Activated naive CD8-positive, alpha-beta T cell treated with anti-CD3 and anti-CD28 coated beads, Interleukin-2, amount 50 U/mL, for 16 hours (primary cell): ENCODE results near the gene NF1.

ENCODE experiments used
- DNase-seq: peaks from one replicate; pipeline ENCODE4 v3.0.0-alpha.2; 2020; ENCODE audit warnings: low read depth, low spot score

Gene NF1

DNA sequence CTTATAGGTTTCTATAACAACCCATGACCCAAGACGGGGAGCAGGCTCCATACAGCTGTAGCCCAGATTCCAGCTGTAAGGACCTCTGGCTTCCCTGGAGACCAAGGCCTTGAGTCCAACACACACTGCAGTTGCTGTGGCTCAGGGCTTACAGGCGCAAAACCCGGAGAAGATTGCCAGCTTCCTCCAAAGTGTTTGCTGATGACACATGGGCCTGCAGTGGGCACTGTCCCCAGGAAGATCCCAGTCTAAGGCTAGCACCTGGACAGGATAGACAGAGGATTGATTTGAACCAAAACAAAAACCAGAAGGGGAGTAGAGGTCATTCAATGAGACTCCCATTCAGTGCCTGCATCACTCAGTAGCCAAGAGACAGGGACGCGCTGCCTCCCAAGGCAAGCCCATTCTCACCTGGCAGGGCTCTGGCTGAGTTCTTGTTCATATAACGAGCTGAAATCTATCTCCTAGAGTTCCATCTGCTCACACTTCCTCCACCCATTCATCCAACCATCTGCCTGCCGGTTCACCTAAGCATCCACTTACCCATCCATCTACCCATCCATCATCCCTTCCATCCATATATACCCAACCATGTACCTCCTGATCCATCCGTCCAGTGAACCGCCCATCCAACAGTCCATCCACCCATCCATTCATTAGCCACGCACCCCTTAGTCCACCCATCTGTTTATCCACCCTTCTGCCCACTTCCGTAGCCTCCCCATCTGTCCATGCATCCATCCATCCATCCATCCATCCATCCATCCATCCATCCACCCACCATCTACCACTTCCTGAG, 306.9 kb downstream of the NF1 start:
- DNase-seq = no peak

DNA sequence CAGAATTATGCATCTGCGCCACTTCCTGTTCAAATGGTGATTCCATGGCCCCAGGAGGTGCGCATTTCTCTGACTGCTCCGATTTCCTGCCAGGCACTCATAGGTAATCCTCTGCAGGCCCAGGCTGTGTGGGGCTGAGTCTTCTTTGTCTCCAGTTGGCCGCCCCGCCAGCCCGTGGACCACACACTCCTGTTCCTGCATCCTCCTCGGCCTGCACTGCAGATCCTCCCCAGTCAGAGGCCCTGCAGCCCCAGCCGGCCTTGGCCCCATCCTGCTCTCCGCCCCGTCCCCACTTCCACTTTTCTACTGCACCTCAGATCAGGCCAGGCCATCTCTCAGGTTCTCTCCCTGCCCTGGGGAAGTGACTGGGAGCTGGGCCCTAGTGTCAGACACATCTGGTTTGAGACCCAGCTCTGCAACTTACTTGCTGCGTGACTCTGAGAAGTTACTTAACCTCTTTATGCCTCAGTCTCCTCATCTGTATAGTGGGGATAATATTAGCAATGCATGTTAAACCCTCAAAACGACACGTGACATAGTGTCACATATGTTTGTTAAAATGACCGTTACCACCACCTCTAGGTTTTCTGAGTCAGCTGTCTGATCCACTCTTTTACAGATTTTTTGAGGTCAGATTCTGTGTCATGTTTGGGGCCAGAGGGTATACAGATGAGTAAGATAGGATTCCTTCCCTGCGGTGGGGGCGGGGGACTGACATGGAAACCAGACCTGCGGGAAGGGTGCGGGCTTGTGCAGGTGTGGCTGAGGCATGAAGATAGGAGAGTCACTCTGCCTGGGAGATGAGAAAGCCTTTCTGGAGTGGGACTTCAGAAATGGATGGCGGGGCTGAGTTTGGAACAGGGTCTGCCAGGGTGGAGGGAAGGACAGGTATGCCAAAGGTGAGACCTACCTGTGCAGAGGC, 309.5 kb downstream of the NF1 start:
- no peak for DNase-seq

DNA sequence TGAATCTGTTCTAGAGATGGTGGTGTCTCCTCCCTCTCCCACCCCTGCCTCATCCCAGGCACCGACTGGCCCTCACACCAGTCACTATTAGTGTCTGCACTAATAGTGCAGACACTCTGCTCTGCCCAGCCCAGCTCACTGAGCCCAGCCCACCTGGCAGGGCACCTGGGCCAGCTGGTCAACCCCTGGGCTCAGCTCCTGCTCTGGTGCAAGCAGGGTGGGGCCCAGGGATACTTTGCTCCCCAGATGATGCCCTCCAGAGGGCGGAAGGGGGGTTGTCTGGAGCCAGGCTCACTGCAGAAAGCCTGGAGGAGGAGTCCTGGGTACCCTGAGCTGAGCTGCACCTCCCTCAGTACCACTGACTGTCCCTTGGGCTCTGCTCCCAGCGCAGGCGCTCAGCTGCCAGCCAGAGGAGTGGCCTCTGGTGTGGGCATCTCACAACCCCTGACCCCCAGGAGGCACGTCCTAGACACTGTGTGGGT, 311.2 kb downstream of the NF1 start:
- DNase-seq = no peak

DNA sequence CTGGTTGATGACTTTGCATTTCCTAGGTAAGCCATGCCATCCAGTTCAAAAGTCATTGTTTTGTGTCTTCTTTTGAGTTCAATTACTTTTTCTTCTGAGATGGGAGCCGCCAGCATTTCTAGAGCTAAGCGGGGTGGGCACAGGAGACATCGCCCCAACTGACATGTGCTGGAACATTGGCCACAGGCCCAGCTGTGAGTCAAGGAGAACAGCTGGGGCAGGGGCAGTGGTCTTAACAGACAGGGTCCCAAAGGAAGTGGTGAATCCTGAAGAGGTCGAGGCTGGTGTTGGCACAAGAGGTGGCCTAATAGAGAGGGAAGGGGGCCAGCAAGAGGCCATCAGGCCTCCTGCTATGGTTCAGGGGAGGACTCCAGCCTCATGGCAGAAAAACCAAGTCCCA, 313.8 kb downstream of the NF1 start:
- DNase-seq = no peak

DNA sequence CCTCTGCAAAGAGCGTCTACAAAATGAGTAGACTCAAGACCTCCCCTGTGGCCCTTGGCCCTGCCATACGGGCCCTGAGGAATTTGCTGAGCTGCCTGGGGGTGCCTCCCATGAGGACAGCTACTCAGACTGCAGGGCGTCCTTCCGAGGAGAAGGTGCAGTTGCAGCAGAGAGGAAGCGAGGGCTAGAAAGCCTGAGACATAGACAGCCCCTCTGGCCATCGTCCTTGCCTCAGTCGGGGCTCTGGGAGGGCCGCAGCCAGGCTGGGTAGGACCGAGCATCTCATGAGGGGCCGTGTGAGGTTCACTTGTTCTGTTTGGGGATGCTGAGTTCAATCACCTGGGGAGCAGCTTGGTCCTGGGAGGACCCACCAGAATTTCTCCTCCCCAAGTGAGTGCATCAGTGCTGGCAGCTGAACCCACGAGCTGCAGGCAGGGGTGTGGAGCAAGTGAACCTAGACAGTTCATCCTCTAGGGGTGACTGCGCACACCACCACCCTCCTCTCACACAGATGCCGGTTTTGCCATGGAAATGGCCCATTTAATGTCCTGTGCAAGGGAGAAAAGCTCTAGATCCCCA, 317.0 kb downstream of the NF1 start:
- no peak for DNase-seq

DNA sequence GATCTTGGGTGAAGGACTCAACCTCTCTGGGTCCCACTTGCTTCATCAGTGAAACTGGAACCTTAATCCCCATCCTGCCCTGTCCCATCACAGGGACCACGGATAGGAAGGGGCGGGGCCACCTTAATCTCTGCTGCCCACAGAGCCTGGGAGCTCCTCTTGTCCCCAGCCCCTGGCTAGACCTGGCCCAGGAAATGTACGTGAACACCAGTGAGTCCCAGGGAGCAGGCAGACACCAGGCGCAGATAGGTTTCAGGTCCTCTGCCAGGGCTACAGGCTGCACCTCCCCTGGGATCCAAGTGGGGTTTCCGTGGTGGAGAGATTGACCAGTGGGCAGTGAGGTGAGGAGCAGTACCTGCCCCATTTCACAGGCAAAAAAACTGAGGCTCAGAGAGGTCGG, 317.7 kb downstream of the NF1 start:
- no peak for DNase-seq

DNA sequence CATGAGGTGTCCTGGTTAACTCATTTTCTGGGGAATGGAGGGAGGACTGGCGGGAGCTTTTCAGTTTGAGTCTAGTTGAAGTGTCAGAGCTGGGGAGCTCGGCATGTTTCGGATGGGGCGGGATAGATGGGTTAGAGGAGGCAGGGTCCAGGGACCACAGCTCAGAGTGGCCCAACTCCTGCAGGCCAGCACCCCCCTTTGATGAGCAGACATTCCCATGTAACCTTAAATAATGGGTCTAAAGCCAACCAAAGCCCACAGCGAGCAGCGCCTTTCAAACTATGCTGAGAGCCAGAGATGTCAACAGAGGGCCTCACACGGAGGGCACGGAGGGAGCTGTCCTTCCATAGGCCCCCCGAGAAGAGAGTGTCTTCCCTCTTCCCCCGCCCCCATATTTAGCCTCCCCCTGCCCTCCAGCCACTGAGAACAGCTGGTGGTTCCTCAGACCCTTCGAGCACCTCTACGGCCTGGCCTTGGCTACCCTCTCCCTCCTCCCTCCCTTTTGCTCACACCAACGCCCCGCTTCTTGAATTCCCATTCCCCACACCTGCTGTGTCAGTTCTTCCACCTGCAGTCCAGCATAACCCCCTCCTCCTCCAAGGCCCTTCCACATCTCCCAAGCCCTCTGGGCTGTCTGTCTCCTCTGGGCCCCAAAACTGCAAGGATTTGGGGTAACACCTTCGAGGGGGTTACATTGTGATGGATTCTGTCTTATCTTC, 318.5 kb downstream of the NF1 start:
- no peak for DNase-seq

DNA sequence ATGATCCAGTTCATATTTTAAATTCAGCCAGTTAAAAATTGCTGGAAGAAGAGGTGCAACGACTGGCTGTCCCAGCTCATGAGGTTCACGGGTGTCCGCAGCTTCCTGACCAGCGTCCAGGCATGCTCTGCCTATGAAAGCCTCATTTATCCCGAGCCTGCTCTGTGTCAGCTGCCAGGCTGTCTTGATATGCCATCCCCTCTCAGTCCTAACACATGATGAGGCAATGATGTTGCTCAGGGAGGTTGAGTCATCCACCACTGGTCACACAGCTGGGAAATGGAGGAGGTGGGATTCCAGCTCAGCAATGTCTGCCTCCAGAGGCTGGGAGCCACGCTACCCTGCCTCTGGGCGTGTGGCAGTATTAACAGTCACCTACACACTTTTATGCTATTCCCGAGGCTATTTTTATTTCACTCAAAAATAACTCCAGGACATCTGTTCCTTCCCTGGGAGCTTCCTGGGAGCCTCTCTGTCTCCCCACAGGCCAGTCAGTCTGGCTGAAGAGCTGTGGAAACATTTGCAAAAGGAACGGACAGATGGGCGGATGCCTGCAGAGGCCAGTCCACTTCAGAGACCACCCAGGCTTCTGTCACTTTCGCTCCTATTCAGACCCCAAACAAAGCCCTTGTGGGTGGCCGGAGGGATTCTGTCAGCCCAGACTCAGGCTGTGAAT, 319.2 kb downstream of the NF1 start:
- DNase-seq = no peak

DNA sequence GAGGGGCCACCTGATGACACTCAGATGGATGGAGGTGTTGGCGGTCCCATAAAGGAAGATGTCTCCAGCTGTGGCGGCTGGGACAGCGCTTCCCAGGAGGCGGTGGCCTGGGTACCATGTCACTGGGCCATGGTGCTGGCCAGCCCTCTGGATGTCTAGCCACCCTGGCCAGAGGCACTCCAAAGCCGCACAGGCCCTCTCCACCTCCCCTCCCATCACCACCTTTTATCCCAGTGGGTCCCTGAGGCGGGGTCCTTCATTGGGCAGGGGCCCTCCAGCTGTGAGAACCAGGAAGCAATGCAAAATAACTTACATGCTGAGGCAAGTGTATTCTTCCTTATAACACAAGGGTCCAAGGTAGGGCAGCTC, 319.8 kb downstream of the NF1 start:
- no peak for DNase-seq

DNA sequence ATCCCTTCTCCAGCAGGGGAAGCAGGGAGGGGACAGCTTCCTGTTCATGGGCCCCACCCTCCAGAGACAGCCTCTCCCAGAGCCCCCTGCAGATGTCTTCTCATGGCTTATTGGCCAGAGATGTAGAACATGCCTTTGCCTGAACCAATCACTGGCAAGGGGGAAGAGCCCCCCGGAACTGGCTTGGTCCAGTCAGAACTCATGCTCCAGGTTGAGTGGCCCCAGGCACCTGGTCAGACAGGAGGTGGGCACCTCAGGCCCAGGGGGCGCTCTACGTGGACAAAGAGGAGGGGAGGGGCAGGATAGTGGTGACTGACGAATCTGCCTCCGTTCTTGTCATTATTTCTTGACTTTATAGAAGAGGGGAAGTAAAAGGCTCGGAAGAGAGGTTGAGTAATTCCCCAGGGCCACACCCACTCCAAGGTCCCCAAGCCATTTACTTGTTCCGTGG, 320.3 kb downstream of the NF1 start:
- DNase-seq = no peak

DNA sequence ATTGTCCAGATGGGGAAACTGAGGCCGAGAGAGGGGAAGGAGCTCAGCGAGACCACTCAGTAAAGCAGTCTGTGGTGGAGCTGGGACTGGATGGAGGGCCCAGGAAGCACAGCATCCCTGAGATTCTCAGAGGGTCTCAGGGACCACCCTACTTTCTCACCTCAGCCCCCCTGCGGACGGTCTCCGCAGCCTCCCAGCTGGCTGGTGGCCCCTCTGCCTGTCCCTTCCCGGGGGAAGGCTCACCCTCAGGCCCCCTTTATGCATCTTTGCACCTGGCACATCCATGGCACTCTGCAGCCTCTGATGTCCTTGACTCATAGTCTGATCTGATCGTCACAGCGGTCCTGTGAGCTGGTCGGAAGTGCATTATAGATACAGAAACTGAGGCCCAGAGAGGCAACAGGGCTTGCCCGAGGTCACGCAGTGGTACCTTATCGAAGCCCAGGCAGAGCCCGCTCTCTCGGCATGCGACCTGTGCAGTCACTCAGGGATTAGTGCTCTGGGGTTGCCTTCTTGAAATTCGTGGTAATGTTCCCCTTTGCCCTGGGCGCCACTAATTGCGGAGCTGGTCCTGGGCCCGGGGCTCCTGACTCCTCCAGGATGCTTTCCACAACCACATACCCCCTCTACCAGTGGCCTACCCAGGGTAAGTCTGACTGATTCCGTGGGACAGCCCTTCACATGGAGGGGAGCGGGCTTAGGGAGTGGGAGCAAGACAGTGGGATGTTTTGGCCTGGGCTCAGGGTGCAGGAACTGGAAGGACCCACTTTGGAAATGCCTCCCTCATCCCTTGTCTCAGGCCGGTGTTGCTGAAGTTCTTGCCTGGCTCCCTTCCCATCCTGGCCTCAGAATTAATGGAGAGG, 321.1 kb downstream of the NF1 start:
- no peak for DNase-seq

DNA sequence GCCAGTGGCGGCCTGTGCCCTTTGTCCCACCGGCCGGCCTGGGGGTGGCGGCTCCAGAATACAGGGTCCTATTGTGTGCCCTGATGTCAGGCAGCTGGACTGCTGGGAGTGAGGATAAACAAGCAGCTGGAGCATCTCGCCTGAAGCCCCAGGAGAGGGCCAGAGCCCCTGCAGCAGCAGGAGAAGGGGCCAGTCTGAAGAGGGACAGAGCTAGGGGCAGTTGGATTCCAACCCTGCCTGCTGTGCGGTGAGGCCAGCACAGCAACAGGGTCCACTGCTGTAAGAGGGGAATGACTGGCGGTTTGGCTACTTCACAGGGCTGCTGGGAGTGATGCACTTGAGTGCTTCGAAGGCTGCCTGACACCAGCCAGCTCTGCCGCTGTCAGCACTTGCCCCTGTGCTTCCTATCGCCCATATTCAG, 321.7 kb downstream of the NF1 start:
- no peak for DNase-seq

DNA sequence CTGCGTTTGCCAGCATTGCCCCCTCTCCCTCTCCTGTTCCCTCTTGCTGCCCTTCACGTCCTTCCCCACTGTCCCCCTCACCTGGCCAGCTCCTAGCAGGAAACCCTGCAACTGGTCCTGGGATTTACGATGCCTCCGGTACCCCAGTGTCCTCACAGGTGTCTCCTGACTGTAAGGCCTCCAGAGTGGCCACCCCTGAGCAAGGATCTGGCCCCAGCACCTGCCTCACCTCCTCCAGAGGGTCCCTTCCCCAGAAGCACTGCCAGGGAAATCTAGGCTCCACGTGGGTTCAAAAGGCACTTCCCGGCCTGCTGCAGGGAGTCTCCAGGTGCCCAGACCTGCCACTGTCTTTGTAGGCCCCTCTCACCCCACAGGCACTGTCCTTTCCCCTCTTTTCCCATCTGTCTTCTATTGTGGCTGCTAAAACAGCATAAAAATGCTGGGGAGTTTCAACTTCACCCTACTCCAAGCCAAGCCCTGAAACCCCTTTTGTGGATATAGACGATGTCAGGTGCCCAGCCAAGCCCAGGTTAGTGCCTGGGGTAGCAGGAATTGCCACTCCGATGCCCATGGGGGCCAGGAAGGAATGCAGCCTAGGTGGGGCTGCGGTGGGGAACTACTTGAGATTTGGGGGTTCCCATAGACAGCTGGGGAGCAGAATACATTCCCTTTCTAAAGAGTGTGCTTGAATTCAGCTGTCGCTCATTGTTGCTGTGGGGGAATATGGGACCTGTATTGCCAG, 322.4 kb downstream of the NF1 start:
- no peak for DNase-seq

DNA sequence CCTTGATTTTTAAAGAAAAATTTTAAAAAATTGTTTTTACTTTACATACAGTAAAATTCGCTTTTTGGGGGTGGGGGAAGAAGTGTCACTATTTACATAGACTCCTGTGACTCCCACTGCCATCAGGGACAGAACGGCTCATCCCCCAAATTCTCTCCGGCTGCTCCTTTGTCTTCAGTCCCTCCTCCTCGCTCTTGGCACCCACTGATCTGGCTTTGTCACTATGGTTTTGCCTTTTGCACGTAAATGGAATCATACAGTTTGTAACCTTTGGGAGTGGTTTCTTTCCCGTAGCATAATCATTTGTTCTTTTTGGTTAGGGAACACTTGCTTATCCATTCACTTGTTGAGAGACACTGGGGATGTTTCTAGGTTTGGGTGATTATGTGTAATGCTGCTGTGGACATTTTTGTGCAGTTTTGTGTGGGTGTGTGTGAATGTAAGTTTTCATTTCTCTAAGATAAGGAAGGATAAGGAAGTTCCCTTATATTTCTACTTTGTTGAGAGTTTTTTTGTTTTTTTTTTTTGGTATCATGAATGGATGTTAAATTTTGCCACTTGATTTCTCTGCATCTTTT, 324.1 kb downstream of the NF1 start:
- no peak for DNase-seq

DNA sequence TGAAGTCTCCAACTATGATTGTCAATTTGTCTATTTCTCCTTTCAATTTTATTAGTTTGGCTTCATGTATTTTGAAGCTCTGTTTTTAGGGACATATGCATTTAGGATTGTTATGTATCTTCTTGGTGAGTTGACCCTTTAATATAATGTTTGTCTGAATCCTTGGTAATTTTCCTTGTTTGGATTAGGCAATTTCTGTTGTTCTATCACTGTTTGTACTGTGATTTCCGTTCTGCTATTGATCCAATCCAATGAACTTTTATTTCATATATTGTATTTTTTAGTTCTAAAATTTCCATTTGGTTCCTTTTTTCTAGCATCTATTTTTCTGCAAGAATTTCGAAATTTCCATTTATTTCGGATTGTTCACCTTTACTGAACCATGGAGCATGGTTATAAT, 327.7 kb downstream of the NF1 start:
- DNase-seq = no peak

DNA sequence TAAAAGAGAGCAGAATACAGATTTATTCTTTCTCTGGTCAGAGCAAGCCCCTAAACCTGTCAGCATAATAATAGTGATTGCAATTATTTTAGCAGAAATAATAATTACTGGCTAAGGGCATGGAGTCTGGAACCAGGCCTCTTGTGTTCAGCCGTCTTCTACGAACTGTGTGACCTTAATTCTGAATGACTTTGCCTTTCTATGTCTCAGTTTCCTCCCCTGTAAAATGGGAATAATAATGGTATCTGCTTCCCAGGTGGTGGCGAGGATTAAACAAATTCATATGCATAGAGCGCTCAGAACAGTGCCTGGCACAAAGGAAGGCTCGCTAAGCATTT, 330.1 kb downstream of the NF1 start:
- no peak for DNase-seq

DNA sequence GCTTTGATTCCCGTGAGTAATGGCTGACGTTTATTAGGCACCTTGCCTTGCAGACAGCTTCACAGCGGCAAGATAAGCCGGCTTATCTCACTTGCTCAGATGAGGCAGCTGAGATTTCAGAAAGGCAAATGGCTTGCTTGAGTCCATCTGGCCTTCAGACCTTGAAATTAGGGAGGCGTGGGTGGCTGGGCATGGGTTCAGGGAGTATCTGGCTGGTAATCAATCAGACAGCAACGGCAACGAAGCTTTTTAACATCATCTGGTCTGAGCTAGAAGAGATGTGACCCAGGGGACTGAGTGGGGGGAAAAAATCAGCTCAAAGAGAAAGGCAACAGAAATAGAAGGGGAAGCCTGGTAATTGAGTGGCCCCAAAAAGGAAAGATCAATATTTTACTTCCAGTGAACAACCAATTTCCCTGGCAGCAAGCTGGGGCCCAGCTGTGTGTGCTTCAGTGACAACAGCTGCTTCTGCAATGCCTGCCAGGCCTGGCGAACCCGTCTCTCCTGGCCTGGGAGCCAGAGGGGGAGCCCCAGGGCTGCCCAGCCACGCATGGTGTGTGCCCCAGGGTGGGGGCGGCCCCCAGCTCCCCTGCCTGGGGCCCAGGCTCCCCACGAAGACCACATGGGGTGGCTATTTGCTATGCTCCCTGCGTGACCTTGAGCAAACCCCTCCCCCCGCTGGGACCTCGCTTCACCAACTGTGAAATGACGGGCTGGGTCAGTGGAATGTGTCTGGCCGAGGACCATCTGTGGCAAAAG, 330.7 kb downstream of the NF1 start:
- no peak for DNase-seq
